Urothelium cell line (cell line): ENCODE data around the gene BMP8A.
"Not testable (repeated sequence)": the region's sequence is repeated elsewhere in the genome, so short reads cannot be mapped to it uniquely, and the experiment has no call there.

Source experiments
- DNase-seq: peaks from one replicate; pipeline ENCODE4 v3.0.0; 2011; ENCODE audit warnings: low spot score, mixed read lengths
- FAIRE-seq: peaks from 2 replicates; lab custom pipeline; 2011; peaks lifted over from hg19 to GRCh38; lab: Jason Lieb, UNC

BMP8A gene, protein sequence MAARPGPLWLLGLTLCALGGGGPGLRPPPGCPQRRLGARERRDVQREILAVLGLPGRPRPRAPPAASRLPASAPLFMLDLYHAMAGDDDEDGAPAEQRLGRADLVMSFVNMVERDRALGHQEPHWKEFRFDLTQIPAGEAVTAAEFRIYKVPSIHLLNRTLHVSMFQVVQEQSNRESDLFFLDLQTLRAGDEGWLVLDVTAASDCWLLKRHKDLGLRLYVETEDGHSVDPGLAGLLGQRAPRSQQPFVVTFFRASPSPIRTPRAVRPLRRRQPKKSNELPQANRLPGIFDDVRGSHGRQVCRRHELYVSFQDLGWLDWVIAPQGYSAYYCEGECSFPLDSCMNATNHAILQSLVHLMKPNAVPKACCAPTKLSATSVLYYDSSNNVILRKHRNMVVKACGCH

DNA sequence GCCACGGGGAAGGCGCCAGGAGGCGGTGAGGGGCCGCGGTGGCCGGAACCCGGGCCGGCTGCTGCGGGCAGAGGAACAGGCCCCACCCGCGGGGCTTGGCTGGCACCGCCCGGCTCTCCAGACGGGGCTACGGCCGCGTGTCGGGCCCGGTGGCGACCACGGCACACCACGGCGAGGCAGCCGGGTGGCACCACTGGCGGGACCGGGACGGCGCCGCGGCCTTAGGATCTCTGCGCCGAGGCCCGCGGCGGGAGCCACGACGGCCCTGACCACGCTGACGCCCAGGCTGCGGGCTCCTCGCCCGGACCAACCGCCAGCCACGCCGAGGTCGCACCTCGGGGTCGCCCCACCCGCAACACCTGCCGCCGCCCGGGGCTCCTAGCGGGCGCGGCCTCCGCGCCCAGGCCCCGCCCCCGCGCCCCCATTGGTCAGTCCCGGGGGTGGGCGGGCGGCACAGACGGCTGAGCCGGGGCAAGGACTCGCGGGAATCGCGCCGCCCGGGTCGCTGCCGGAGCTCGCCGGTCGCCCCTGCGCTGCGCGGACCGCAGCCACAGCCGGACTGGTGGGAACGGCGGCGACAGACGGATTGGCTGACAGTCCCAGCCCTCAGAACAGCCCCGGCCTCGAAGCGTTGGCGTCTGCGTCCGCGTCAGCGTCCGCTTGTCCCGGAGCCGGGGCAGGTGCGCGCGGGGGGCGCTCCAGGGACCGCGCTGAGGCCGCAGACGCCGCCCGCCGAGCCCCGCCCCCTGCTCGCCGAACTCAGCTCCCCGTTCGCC is at the start of gene BMP8A:
Gene BMP8A (plus strand): TSS at position 491 of the 776 bp plus-strand sequence. CDS start 356 bp downstream, outside the sequence.
- DNase-seq (peak; percentile 91), FAIRE-seq (no peak)

DNA sequence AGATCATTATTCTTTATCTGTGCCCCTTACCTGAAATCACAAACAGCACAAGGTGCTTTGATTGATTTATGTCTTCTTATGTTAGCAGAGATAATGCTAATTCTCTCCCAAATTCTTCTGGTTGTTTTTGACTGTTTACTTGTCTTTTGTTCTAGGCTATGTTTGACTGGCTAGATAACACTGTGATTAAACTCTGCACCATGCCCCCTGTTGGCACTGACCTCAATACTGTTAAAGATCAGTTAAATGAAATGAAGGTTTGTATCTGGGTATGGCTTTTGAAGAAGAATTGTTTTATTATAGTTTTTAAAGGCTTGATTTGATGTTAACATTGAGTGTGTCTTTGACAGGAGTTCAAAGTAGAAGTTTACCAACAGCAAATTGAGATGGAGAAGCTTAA is 49.6 kb upstream of the BMP8A start:
- no peak for FAIRE-seq
- no peak for DNase-seq

DNA sequence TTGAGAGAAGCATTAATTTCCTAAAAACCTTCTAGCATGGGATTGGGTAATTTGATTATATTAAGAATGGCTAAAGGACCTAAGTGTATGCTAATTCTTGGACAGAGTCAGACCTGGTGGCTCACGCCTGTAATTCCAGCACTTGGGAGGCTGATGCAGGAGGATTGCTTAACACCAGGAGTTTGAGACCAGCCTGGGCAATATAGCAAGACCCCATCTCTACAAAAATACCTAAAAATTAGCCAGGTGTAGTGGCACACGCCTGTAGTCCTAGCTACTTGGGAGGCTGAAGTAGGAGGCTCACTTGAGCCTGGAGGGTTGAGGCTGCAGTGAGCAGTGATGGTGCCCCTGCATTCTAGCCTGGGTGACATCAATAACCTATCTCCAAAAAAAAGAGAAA is 45.9 kb upstream of the BMP8A start:
- no peak for FAIRE-seq
- DNase-seq, result no peak

DNA sequence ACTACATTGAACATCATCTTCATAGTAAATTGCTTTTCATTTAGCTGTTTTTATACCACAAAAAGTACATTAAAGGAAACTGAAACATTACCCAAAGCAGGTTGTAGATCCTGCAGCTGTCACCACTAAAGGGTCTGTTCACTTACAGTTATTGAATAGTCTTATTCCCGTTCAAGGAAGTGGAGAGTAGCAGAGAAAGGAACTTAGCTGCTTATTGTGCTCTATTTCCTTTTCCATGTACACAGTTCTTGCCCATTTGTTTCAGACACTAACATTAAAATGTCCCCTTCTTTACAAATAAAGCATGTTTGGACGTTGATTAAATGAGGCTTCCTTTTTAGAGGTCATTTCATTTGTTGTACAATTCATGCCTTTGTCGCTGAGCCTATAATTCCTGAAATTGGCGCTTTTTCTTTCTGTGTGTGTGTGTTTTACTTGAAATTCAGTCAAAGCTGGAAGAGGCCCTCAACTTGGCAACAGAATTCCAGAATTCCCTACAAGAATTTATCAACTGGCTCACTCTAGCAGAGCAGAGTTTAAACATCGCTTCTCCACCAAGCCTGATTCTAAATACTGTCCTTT is 44.4 kb upstream of the BMP8A start:
- FAIRE-seq (no peak), DNase-seq (no peak)

DNA sequence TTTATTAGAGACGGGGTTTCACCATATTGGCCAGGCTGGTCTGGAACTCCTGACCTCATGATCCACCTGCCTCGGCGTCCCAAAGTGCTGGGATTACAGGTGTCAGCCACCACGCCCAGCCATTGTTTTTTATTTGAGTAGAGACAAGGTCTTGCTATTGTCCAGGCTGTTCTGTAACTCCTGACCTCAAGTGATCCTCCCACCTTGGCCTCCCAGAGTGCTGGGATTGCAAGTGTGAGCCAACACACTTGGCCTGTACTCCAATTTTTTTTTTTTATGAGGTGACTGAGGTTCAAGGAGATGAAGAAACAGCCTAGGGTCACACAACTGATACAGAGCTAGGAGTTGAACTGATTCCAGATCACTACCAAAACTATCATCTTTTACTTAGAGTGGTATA is 41.4 kb upstream of the BMP8A start:
- not testable (repeated sequence) for FAIRE-seq, DNase-seq

DNA sequence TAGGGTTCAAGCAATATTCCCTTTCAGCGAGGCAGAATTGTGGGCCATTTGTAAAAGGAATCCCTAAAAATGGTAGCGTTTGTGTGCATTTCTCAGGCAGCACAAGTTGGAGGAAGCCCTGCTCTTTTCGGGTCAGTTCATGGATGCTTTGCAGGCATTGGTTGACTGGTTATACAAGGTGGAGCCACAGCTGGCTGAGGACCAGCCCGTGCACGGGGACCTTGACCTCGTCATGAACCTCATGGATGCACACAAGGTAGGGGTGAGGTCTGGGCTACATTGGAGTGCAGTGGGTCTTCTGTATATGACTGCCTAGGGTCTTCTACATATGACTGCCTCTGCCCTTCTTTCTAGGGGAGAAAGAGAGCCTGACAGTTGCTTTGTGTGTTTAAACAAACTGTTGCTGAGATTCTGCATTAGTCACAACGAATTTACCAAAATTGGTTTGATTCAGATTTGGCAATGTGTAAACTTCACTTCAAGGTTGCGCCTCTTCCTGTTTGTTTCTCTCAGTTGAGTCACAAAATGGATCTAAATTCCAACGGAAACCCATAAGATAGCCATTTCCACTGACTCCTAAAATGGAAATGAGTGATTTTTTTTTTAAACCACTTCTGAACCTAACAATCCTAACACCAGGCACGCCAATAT is 40.4 kb upstream of the BMP8A start:
- DNase-seq (no peak), FAIRE-seq (no peak)

DNA sequence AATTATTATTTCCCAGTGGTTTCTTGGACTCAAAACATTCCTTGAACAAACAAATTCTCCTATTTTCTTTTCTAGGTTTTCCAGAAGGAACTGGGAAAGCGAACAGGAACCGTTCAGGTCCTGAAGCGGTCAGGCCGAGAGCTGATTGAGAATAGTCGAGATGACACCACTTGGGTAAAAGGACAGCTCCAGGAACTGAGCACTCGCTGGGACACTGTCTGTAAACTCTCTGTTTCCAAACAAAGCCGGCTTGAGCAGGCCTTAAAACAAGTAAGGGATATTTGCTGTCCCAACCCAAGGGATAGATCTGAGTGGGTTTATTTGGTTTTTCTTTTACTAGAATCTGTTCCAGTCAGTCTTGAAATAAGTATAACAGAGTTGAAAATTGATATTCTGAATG is 39.4 kb upstream of the BMP8A start:
- DNase-seq, result no peak
- FAIRE-seq, result no peak

DNA sequence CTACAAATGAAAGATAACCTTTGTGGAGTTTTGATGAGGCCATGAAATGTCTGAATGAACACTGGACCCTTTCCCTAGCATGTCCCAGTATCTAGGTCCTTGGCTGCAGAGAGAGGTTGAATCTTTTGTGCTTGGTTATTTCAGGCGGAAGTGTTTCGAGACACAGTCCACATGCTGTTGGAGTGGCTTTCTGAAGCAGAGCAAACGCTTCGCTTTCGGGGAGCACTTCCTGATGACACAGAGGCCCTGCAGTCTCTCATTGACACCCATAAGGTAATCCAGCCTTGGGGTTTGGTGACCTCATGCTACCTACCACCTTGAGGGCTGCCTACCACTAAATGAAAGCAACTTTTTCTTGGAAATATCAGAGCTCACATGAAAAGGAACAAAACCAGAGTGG is 38.9 kb upstream of the BMP8A start:
- FAIRE-seq (no peak), DNase-seq (no peak)

DNA sequence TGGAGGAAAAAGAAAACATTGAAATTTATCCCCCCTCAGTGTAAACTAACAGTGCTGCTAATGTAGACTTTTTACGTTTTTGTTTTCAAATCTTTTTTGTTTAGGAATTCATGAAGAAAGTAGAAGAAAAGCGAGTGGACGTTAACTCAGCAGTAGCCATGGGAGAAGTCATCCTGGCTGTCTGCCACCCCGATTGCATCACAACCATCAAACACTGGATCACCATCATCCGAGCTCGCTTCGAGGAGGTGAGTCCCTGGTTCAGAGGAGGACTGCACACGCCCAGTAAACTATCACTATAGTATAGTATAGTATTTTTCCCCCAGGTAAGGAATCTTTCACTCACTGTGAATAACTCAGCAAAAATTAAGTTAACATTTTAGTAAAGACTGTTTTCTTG is 37.8 kb upstream of the BMP8A start:
- FAIRE-seq, result no peak
- DNase-seq, result no peak

DNA sequence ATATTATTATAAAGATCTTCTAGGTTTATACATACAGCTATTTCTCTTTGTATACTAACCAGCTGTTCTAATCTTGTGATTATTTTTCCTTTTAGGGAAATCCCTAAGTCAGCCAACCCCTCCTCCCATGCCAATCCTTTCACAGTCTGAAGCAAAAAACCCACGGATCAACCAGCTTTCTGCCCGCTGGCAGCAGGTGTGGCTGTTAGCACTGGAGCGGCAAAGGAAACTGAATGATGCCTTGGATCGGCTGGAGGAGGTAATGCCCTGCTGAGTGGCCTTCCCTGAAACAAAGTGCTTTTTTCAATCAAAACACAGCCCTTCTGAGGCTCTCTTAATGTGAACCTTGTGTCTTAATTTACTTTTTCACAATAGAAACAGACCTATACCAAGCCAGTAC is 32.4 kb upstream of the BMP8A start:
- no peak for FAIRE-seq
- DNase-seq, result no peak

DNA sequence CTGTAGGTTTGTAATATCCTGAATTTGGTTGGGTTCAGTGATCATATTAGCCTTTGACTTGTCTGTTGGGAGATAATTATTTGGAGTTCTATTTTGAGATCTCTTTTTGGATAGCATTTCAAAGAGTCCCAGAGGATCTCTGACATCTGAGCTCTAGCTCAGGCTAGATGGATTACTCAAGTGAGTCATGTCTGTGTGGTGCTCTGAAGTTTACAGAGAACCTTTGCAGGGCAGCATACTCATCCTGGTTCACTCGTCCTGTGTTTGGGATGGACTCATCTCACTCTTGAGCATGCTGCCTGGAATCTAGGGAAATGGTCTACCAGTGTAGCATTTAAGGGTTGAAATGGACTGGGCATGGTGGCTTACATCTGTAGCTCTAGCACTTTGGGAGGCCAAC is 29.4 kb upstream of the BMP8A start:
- FAIRE-seq (no peak), DNase-seq (no peak)

DNA sequence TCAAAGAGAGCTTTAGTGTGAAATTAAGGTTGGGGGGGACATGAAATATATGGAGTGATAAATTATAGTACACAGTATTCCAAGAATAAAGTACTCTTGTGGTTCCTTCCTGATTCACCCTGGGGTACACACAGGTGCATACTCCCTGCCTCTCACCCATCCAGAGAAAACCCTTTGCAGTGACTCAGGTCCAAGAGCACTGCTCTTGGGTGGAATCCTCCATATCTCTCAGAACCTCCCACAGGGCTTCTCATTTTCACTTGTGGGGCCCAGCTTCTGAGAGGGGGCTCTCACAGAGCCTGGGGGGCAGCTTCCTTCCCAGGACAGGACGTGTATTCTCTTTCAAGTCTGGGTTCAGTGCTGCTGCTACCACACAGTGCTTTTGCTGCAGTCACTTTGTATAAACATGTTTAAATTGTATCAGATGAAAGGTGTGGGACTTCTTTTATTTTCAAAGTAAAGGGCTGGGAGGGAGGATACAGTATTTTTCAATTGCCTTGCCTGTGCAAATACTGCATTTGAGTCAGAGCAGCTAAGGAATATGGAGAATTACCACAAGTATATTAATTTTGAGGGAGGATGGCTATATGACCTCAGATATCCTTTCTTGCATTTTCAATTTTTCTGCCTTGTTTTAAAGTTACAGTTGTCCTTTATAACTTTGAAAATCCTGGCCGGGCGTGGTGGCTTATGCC is 24.9 kb upstream of the BMP8A start:
- DNase-seq (no peak), FAIRE-seq (no peak)

DNA sequence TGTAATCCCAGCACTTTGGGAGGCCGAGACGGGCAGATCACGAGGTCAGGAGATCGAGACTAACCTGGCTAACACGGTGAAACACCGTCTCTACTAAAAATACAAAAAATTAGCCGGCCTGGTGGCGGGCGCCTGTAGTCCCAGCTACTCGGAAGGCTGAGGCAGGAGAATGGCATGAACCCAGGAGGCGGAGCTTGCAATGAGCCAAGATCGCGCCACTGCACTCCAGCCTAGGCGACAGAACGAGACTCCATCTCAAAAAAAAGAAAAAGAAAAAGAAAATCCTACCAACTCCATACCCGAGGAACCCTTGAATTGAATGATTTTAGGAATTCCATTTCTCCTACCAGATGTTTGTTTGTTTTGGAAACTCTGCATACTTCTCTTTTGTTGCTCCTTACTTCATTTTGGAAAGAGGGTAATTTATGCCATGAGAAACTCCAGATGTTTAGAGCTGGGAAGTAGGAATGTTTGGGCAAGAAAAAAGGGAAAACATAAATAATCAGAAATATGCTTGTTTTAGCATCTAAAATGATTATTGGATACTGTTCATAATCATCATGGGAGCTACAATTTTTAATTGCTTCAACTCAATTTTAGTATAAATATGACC is 24.2 kb upstream of the BMP8A start:
- not testable (repeated sequence) for DNase-seq, FAIRE-seq

DNA sequence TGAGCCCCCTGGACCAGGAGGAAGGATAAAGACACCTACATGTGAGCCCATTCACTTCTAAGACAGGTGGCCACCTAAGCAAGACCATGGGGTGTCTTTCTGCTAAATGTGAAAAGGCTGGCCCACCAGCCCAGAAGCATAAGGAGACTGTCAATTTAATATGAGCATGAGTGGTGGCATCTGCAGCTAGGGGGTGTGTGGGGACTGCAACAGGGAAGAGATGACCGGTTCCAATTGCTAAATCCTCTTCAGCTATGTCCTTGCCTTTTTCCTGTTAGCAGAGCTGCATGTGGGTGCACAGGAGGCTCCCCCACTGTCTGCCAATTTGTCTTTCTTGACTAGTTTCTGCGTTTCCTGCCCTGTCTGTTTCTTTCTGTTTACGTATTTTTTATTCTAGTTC is 22.3 kb upstream of the BMP8A start:
- FAIRE-seq, result no peak

DNA sequence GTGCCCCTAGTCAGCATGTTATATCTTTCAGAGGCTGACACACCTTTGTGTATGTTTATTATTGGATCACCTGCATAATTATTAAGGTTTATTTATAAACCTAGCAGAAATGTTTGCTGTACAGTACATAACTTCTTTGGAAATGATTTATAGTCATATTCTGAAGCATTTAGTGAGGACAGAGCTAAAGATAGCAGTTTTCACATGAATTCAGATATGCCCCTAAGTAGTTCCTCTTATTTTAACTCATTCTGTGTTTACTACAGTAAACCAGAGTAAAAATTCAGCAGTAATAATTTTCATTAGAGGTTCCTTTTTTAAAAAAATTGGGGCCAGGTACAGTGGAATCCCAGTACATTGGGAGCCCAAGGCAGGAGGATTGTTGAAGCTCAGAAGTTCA is 21.4 kb upstream of the BMP8A start:
- no peak for FAIRE-seq

More for the DNA sequence above, 22.3 kb upstream of the BMP8A start:
- no peak for DNase-seq

DNA sequence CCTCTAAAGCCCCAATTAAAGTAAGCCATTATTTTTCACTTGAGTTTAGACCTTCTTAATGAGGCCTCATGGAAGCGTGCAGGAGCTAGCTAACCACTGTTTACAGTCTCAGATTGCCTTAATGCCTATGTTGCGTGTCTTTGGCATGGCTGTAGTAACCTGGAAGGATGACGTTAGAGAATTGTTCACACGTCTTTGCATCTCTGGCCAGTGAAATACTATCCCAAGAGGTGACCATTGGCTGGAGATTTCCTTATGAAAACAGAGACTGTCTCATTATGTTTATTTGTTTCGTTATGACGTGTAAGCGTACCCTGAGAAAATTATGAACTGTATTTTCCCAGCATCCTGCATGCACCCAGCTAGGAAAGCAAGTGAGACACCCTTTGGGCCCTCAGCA is 18.6 kb upstream of the BMP8A start:
- DNase-seq (no peak), FAIRE-seq (no peak)

More for the DNA sequence above, 21.4 kb upstream of the BMP8A start:
- no peak for DNase-seq

DNA sequence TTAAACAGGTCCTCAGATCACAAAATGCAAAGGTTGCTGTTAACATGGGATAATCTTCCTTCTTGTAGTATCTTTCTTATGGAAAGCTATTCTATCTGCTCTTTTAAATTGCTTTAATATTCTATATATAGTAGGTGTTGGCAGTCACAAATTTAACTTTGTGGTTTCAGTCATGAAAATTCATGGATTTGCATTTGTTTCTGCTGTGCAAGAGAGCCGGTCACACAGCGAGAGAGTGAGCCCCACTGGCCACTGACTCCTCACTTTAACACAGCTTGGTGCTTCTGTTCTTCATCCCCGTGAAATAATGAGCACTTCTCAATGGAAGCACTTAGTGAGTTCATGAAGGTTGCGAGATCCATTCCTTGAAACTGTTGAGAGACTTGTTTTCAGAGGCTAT is 18.1 kb upstream of the BMP8A start:
- DNase-seq (no peak), FAIRE-seq (no peak)

DNA sequence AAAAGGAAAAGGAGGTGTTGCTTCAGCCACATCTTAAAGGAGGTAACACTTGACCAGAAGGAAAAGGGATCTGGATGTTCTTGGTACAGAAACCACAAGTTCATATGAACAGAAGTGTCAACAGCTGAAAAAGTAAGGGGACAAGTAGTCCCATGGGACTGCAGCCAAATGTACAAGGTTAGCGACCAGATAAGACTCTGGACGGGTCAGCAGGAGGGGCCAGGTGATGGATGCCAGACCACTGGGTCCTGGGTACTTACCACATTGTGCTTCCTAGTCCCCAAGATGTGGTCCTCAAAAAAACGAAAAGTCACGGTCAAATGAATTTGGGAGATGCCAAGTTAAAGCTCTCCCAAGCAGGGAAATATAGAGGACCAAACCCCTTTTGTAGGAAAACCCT is 16.6 kb upstream of the BMP8A start:
- no peak for FAIRE-seq

DNA sequence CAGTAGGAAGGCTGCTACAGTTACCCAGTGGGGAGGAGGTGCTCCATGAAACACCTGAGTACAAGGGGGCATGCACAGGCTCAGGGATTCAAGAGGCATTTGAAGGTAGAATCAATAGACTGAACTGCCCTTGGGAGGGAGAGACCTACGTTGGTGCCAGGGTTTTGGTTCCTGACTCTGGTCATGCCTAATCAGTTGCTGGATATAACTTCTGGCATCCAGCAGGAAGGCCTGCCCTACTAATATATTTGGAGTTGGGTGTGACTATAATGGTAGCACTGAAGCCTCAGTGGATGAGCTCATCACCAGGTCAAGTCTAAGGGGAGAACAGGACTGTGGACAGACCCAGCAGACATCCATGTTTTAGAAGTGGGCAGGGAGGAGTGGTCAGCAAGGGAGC is 15.9 kb upstream of the BMP8A start:
- DNase-seq, FAIRE-seq: not testable (repeated sequence)

More for the DNA sequence above, 16.6 kb upstream of the BMP8A start:
- no peak for DNase-seq
